CD4-positive, alpha-beta T cell (primary cell): ENCODE data around the gene OGDH. TPM values are rescaled to one million over a fixed set of nuclear protein-coding genes. Genes with fewer than 3 reads are reported as not detected.
A peak's percentile ranks its signal among the peaks of the same experiment; 100 is the strongest.

Source experiments
- ATAC-seq: fragments of 200-7000 bp; cut with Tn5 transposase; one replicate; pipeline ENCODE4 v1.10.0; 2022; ENCODE audit warnings: mild to moderate bottlenecking; ENCODE audit not compliant: poor library complexity
- CTCF ChIA-PET: fragments of 350-600 bp; sonication (Branson Sonifier 250); formaldehyde crosslinking; loops from one replicate; lab custom pipeline; 2021; ENCODE audit warnings: antibody characterized with exemption, inconsistent platforms; lab: Charles Lee
- POLR2A ChIA-PET: fragments of 350-600 bp; sonication (Branson Sonifier 250); formaldehyde crosslinking; loops from one replicate; lab custom pipeline; 2021; ENCODE audit warnings: antibody characterized with exemption, inconsistent platforms; lab: Charles Lee
- DNase-seq, 14 experiments: peaks; one replicate each; pipeline ENCODE4 v3.0.0-alpha.2; 2013 to 2020; ENCODE audit warnings: mixed read lengths in 2 of 14
- H3K27ac ChIP-seq, 2 donors: one replicate each; pipeline versions ENCODE4 v1.5.1 to v1.7.0; 2013; ENCODE audit warnings: low read length in 2 of 2, low read depth in 1 of 2, mild to moderate bottlenecking in 1 of 2
- H3K27me3 ChIP-seq, 2 experiments: 1 replicate in 1 of 2; 2 replicates in 1 of 2; pipeline versions ENCODE4 v1.6.1 to v1.7.0; 2013; ENCODE audit warnings: low read length in 2 of 2, control low read depth in 1 of 2, mild to moderate bottlenecking in 1 of 2, moderate library complexity in 1 of 2; ENCODE audit not compliant: insufficient read depth in 2 of 2, control insufficient read depth in 1 of 2
- H3K36me3 ChIP-seq: one replicate; pipeline ENCODE4 v1.6.1; 2013; ENCODE audit warnings: low read length, control low read depth; ENCODE audit not compliant: insufficient read depth
- H3K4me1 ChIP-seq: one replicate; pipeline ENCODE4 v1.6.1; 2013; ENCODE audit warnings: low read length, control low read depth; ENCODE audit not compliant: insufficient read depth
- H3K4me3 ChIP-seq: one replicate; pipeline ENCODE4 v1.5.1; 2013; ENCODE audit warnings: mild to moderate bottlenecking, low read length, moderate library complexity
- H3K9me3 ChIP-seq, 2 experiments: 1 replicate in 1 of 2; 2 replicates in 1 of 2; pipeline versions ENCODE4 v1.6.1 to v1.7.0; 2013; ENCODE audit warnings: low read length in 2 of 2, mild to moderate bottlenecking in 2 of 2, control low read depth in 1 of 2, moderate library complexity in 1 of 2; ENCODE audit not compliant: control insufficient read depth in 1 of 2, insufficient read depth in 1 of 2
- H3K27ac Mint-ChIP-seq: one replicate; pipeline ENCODE4 v1.8.0; 2020; ENCODE audit warnings: mixed read lengths
- H3K27me3 Mint-ChIP-seq: one replicate; pipeline ENCODE4 v1.8.0; 2021; ENCODE audit warnings: mixed read lengths
- H3K36me3 Mint-ChIP-seq: one replicate; pipeline ENCODE4 v1.8.0; 2021; ENCODE audit warnings: low read depth, mixed read lengths
- H3K4me1 Mint-ChIP-seq: one replicate; pipeline ENCODE4 v1.8.0; 2021; ENCODE audit warnings: low read depth, mixed read lengths
- H3K4me3 Mint-ChIP-seq: one replicate; pipeline ENCODE4 v1.8.0; 2020; ENCODE audit warnings: mild to moderate bottlenecking, mixed read lengths
- H3K9me3 Mint-ChIP-seq: one replicate; pipeline ENCODE4 v1.8.0; 2020; ENCODE audit warnings: mixed read lengths
- intact Hi-C, 2 experiments: fragments of 100-400 bp; cut with DNase I in 1 of 2; cut with micrococcal nuclease in 1 of 2; formaldehyde crosslinking; loops; one replicate each; pipeline versions ENCODE4 v1.15.1 to v1.9.0; 2023 to 2025; cut with DNase I, micrococcal nuclease
- total RNA-seq, 174 experiments: library from RNA in 2 of 174; stranded (reverse) in 2 of 174; gene quantifications; one replicate each; pipeline ENCODE4 v1.2.3 and lab custom pipeline; 2021 to 2026
- TF ChIP-seq, protein P1 (sequence below): fragments of 200-600 bp; IDR thresholded peaks from one replicate; pipeline ENCODE4 v1.8.0; 2022; ENCODE audit warnings: antibody characterized with exemption, mild to moderate bottlenecking

Gene OGDH
- total RNA-seq, 2 experiments from 2014 or later, result 39.8 to 43.8 TPM

DNA sequence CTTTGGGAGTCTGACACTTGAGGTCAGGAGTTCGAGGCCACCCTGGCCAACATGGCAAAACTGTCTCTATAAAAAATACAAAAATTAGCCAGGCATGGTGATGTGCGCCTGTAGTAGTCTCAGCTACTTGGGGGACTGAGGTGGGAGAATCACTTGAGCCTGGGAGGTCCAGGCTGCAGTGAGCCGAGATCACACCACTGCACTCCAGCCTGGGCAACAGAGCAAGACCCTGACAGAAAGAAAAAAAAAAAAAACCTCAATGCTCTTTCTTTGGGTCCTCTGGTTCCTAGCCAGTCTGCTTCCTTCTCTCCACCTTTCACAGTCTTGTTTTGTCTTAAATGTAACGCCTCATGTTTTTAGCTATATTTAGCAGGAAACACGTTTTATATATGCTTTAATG is 9.4 kb downstream of the OGDH start:
- Mint-ChIP-seq H3K27me3 (no peaks in the 10 kb centered on the region), H3K9me3 (no peaks in the 10 kb centered on the region), H3K4me3 (no peak overlapping the region), H3K36me3 (peaks cover 33% of the 10 kb centered on the region), H3K27ac (peak overlapping the region; percentile 86), H3K4me1 (peaks cover 71% of the 10 kb centered on the region)
- Histone ChIP-seq H3K27me3 (no peaks in the 10 kb centered on the region), H3K36me3 (peaks cover 5% of the 10 kb centered on the region), H3K9me3 (no peaks in the 10 kb centered on the region), H3K27ac (peak overlapping the region in 1 of 2 donors; percentile 56), H3K4me1 (peaks cover 65% of the 10 kb centered on the region), H3K4me3 (no peak overlapping the region)
- TF ChIP-seq, protein P1, sequence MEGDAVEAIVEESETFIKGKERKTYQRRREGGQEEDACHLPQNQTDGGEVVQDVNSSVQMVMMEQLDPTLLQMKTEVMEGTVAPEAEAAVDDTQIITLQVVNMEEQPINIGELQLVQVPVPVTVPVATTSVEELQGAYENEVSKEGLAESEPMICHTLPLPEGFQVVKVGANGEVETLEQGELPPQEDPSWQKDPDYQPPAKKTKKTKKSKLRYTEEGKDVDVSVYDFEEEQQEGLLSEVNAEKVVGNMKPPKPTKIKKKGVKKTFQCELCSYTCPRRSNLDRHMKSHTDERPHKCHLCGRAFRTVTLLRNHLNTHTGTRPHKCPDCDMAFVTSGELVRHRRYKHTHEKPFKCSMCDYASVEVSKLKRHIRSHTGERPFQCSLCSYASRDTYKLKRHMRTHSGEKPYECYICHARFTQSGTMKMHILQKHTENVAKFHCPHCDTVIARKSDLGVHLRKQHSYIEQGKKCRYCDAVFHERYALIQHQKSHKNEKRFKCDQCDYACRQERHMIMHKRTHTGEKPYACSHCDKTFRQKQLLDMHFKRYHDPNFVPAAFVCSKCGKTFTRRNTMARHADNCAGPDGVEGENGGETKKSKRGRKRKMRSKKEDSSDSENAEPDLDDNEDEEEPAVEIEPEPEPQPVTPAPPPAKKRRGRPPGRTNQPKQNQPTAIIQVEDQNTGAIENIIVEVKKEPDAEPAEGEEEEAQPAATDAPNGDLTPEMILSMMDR, result no peak
- POLR2A ChIA-PET, result interaction anchor here (0.6 to 3.0 kb wide), 4 partner anchors 10 to 182 kb away, joined by 3 to 29 read pairs (median 3); partner anchors contain the start of gene OGDH
- CTCF ChIA-PET, result interaction anchor here (0.7 to 1.4 kb wide), 2 partner anchors 16 to 241 kb away, joined by 4 to 5 read pairs; no protein-coding TSS in a partner anchor
- ATAC-seq (no peak), DNase-seq (no peak)
- intact Hi-C loops, result no loop called here

DNA sequence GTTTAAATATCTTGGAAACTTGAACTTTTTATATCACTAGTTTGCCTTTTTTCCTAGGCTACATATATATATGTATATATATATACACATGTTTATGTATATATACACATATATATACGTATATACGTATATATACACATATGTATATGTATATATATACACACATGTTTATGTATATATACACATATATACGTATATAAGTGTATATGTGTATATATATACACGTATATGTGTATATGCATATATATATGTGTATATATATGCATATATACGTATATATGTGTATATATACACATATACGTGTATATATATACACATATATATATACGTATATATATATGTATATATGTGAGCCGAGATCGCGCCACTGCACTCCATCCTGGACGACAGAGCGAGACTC is 10.1 kb downstream of the OGDH start:
- Mint-ChIP-seq H3K4me3 (no peak overlapping the region), H3K4me1 (peaks cover 78% of the 10 kb centered on the region), H3K27me3 (no peaks in the 10 kb centered on the region), H3K27ac (no peak overlapping the region), H3K9me3 (no peaks in the 10 kb centered on the region), H3K36me3 (peaks cover 33% of the 10 kb centered on the region)
- no peaks in the 10 kb centered on the region for H3K9me3 ChIP-seq
- no peak overlapping the region for H3K4me3 ChIP-seq
- TF ChIP-seq, protein P1, result no peak
- H3K4me1 ChIP-seq, result peaks cover 70% of the 10 kb centered on the region
- H3K36me3 ChIP-seq, result peaks cover 5% of the 10 kb centered on the region
- ATAC-seq (no peak), DNase-seq (no peak)
- intact Hi-C loops, result no loop called here
- POLR2A ChIA-PET, result interaction anchor here (0.6 to 3.0 kb wide), 4 partner anchors 10 to 181 kb away, joined by 3 to 29 read pairs (median 7); partner anchors contain the start of gene OGDH
- H3K27ac ChIP-seq, result no peak overlapping the region
- H3K27me3 ChIP-seq, result no peaks in the 10 kb centered on the region
- CTCF ChIA-PET, result interaction anchor here (0.7 to 2.0 kb wide), 5 partner anchors 10 to 241 kb away, joined by 3 to 9 read pairs (median 5); partner anchors contain the start of gene OGDH

DNA sequence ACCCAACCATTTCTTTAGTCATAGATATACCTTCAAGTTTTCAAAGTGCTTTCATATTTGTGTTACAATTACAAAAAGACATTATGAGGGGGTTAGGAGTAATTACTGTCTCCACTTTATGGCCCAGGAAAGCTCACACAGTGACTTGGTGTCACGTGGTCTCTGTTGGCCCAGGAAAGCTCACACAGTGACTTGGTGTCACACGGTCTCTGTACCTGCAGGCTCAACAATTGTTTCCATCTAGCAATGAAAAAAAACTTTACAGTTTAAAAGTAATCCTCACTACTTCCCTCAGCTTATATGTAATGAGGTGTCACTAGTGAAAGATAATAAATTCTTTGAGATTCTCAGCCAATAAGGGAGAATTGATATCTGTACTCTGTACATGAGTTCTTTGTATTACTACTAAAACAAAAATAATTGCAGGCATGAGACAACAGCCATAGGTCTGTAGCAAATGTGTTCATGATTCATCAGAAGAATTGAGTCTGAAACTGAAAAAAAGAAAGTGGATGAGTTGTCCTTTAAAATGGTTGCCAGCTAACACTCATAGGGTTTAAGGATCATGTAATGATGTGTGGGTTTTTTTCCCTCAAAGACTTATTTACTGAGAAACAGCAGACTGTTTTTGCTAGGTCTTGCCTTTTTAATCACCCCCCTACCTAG is 10.9 kb downstream of the OGDH start:
- peaks cover 72% of the 10 kb centered on the region for H3K4me1 ChIP-seq
- DNase-seq, result peak in 2 of 14 experiments; percentile 28 to 36
- intact Hi-C loops, result no loop called here
- Mint-ChIP-seq H3K36me3 (peaks cover 33% of the 10 kb centered on the region), H3K27ac (peak overlapping the region; percentile 84), H3K4me3 (no peak overlapping the region), H3K4me1 (peaks cover 77% of the 10 kb centered on the region), H3K9me3 (no peaks in the 10 kb centered on the region), H3K27me3 (no peaks in the 10 kb centered on the region)
- H3K9me3 ChIP-seq, result no peaks in the 10 kb centered on the region
- peak; percentile 33 for ATAC-seq
- no peak overlapping the region for H3K4me3 ChIP-seq
- H3K27ac ChIP-seq, result peak overlapping the region in 1 of 2 donors; percentile 41
- peaks cover 5% of the 10 kb centered on the region for H3K36me3 ChIP-seq
- POLR2A ChIA-PET, result interaction anchor here (1.6 to 3.0 kb wide), 2 partner anchors 11 to 14 kb away, joined by 11 to 29 read pairs; partner anchors contain the start of gene OGDH
- H3K27me3 ChIP-seq, result no peaks in the 10 kb centered on the region
- CTCF ChIA-PET, result interaction anchor here (1.0 to 2.0 kb wide), 4 partner anchors 11 to 17 kb away, joined by 3 to 9 read pairs (median 4); partner anchors contain the start of gene OGDH
- TF ChIP-seq, protein P1, result no peak
